ENCODE results near the gene BMP7. TPM values are rescaled to one million over a fixed set of nuclear protein-coding genes. Genes with fewer than 3 reads are reported as not detected.

Gene BMP7
- total and polyA plus RNA-seq, 11 donors: 0.72 to 12.3 (median 3.7) TPM

- DNase-seq: no peak
- intact Hi-C loops (cut with DNase I): no loop called here
- H3K36me3 ChIP-seq: no peaks in the 10 kb centered on the region
Measured at GRCh38 chr20:57200882-57201695, 65.4 kb downstream of the BMP7 start.

GRCh38 chr20:57199656-57200405 is 66.6 kb downstream of the BMP7 start:
- Histone ChIP-seq H3K4me1 (no peaks in the 10 kb centered on the region), H3K27me3 (peaks cover 0 to 22% (median 0%) of the 10 kb centered on the region in 9 donors), H3K9me3 (no peaks in the 10 kb centered on the region), H3K27ac (no peak overlapping the region), H3K4me3 (no peak overlapping the region), H3K36me3 (no peaks in the 10 kb centered on the region)
- 86 to 93% (median 89%) methylated on average over 15 to 16 of the region's 16 CpGs for WGBS, 4 donors
- no peak for ATAC-seq
- no peak for TF ChIP-seq POLR2A (IDR thresholded peaks at IDR 0.05)
- no peak for TF ChIP-seq CTCF (IDR thresholded peaks at IDR 0.05)
- no peak for DNase-seq
- intact Hi-C loops (cut with DNase I): no loop called here

More at GRCh38 chr20:57200882-57201695, 65.4 kb downstream of the BMP7 start:
- no peaks in the 10 kb centered on the region for H3K4me1 ChIP-seq
- peak in 1 of 4 donors; percentile 67 for ATAC-seq
- H3K4me3 ChIP-seq: no peak overlapping the region
- TF ChIP-seq CTCF (IDR thresholded peaks at IDR 0.05): no peak
- no peak for TF ChIP-seq POLR2A (IDR thresholded peaks at IDR 0.05)
- peaks cover 0 to 22% (median 0%) of the 10 kb centered on the region in 9 donors for H3K27me3 ChIP-seq
- WGBS, 4 donors: 36 to 44% (median 39%) methylated on average over 7 of the region's 7 CpGs
- no peaks in the 10 kb centered on the region for H3K9me3 ChIP-seq
- H3K27ac ChIP-seq: no peak overlapping the region

- H3K4me3 ChIP-seq: no peak overlapping the region
- WGBS, 4 donors: 62 to 73% (median 68%) methylated on average over 21 to 24 of the region's 24 CpGs
- H3K27me3 ChIP-seq: peaks cover 0 to 22% (median 0%) of the 10 kb centered on the region in 9 donors
Measured at GRCh38 chr20:57198132-57199072, 68.0 kb downstream of the BMP7 start.

More at GRCh38 chr20:57198132-57199072, 68.0 kb downstream of the BMP7 start:
- intact Hi-C loops (cut with DNase I): no loop called here
- Histone ChIP-seq H3K4me1 (no peaks in the 10 kb centered on the region), H3K27ac (no peak overlapping the region), H3K36me3 (no peaks in the 10 kb centered on the region), H3K9me3 (no peaks in the 10 kb centered on the region)
- ATAC-seq (no peak), DNase-seq (no peak)
- TF ChIP-seq POLR2A (IDR thresholded peaks at IDR 0.05): no peak
- no peak for TF ChIP-seq CTCF (IDR thresholded peaks at IDR 0.05)
